HG02973 (cell line): Measurements from ENCODE around the gene MDM4.

ENCODE experiments used
- ATAC-seq: cut with Tn5 transposase; IDR thresholded peaks from one replicate; pipeline ENCODE4 v1.9.1; 2021; ENCODE audit warnings: moderate library complexity; ENCODE audit not compliant: unreplicated experiment

MDM4 gene

GRCh38 chr1:204602871-204603542, 86.8 kb downstream of the MDM4 start:
- ATAC-seq: no peak

GRCh38 chr1:204605791-204606190, 89.6 kb downstream of the MDM4 start:
- ATAC-seq: no peak
